Measurements from ENCODE around the gene SMS.

The SMS gene

DNA sequence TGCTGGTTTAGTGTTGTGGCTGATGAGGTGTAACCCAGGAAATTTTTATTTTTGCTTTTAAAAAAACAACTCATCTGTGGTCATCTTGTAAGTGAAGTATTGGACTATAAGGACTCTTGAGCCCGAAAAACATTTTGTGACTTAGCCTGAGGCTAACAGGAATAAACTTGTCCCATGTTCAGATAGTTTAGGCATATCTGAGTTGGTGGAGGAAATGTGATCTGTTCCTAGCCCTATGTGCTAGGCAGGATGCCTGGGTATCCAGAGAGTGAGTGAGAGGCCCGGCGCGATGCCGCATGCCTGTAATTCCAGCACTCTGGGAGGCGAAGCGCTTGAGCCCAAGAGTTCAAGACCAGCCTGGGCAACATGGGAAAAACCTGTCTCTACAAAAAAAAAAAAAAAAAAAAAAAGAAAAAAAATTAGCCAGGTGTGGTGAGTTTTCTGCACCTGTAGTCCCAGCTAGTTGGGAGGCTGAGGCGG lies 3.7 kb downstream of the SMS start:
- no peak overlapping the region for H3K27ac ChIP-seq (ENCODE audit: low read length)
- TF ChIP-seq EZH2phosphoT487 (IDR thresholded peaks at IDR 0.05; ENCODE audit: low read depth) (no peak), CTCF (IDR thresholded peaks at IDR 0.05; ENCODE audit: low read depth, low read length) (no peak)
- peaks cover 12% of the 10 kb centered on the region for H3K36me3 ChIP-seq (replicated peaks; ENCODE audit: low read depth, low read length)
- H2AFZ ChIP-seq (ENCODE audit: low read depth, low read length) = no peak overlapping the region
- no peak overlapping the region for H3K4me2 ChIP-seq (ENCODE audit: low read length)
- H3K4me1 ChIP-seq (ENCODE audit: low read length) = peaks cover 12% of the 10 kb centered on the region
- H3K79me2 ChIP-seq (ENCODE audit: low read length) = peaks cover 75% of the 10 kb centered on the region
- peaks cover 49% of the 10 kb centered on the region for H4K20me1 ChIP-seq (ENCODE audit: insufficient read depth, low read length)
- H3K9me3 ChIP-seq (ENCODE audit: insufficient read depth, low read length) = no peaks in the 10 kb centered on the region
- no peak overlapping the region for H3K4me3 ChIP-seq (ENCODE audit: low read length)
- H3K27me3 ChIP-seq (ENCODE audit: low read depth, low read length) = no peaks in the 10 kb centered on the region
- H3K9ac ChIP-seq (ENCODE audit: low read length) = no peak overlapping the region

DNA sequence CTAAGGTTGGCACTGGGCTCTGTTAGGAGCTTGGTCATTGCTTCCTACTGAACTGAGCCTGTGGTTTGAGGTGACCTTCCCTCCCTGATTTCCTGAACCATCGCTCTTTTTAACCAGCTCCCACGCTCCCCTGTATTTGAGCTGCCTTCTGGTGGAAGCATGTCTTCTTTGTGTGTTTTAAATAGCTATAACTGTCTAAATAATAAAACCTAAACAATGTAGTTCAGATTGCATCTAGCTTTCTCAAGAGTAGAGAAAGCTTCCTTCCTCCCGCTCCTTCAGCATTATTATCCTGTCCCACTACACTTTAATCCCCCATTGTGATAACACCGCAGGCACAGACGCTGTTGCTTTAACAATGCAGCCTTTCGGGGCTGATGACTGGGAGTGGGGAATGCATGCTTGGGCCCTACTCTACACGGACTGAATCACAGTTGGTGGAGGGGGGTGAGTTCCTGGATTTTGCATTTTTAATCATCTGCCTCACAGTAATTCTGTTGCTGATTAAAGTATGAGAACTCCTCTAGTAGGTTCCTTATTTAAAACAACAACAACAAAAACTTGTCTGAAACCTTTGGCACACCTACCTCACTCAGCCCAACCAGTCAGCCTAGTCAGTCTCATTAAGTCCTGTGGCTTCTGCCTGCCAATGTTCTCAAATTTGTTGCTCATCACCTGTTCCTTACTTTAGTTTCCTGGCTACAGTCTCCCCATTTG lies 6.6 kb downstream of the SMS start:
- Histone ChIP-seq H3K79me2 (ENCODE audit: low read length) (peaks cover 96% of the 10 kb centered on the region), H3K4me1 (ENCODE audit: low read length) (peaks cover 5% of the 10 kb centered on the region), H3K9ac (ENCODE audit: low read length) (no peak overlapping the region), H3K4me3 (ENCODE audit: low read length) (no peak overlapping the region), H3K27ac (ENCODE audit: low read length) (no peak overlapping the region), H4K20me1 (ENCODE audit: insufficient read depth, low read length) (peaks cover 65% of the 10 kb centered on the region), H3K27me3 (ENCODE audit: low read depth, low read length) (no peaks in the 10 kb centered on the region), H2AFZ (ENCODE audit: low read depth, low read length) (no peak overlapping the region), H3K4me2 (ENCODE audit: low read length) (no peak overlapping the region), H3K36me3 (replicated peaks; ENCODE audit: low read depth, low read length) (peaks cover 14% of the 10 kb centered on the region), H3K9me3 (ENCODE audit: insufficient read depth, low read length) (no peaks in the 10 kb centered on the region)
- TF ChIP-seq CTCF (IDR thresholded peaks at IDR 0.05; ENCODE audit: low read depth, low read length) (no peak), EZH2phosphoT487 (IDR thresholded peaks at IDR 0.05; ENCODE audit: low read depth) (no peak)

GRCh38 chrX:21947671-21948070 lies 7.2 kb downstream of the SMS start:
- H3K27ac ChIP-seq (ENCODE audit: low read length) = no peak overlapping the region
- peaks cover 12% of the 10 kb centered on the region for H3K36me3 ChIP-seq (replicated peaks; ENCODE audit: low read depth, low read length)
- TF ChIP-seq EZH2phosphoT487 (IDR thresholded peaks at IDR 0.05; ENCODE audit: low read depth) (no peak), CTCF (IDR thresholded peaks at IDR 0.05; ENCODE audit: low read depth, low read length) (no peak)
- H3K9me3 ChIP-seq (ENCODE audit: insufficient read depth, low read length) = no peaks in the 10 kb centered on the region
- H4K20me1 ChIP-seq (ENCODE audit: insufficient read depth, low read length) = peaks cover 69% of the 10 kb centered on the region
- no peak overlapping the region for H3K4me3 ChIP-seq (ENCODE audit: low read length)
- no peak overlapping the region for H3K9ac ChIP-seq (ENCODE audit: low read length)
- no peak overlapping the region for H3K4me2 ChIP-seq (ENCODE audit: low read length)
- H2AFZ ChIP-seq (ENCODE audit: low read depth, low read length) = no peak overlapping the region
- H3K27me3 ChIP-seq (ENCODE audit: low read depth, low read length) = no peaks in the 10 kb centered on the region
- peaks cover 96% of the 10 kb centered on the region for H3K79me2 ChIP-seq (ENCODE audit: low read length)
- H3K4me1 ChIP-seq (ENCODE audit: low read length) = no peaks in the 10 kb centered on the region

DNA sequence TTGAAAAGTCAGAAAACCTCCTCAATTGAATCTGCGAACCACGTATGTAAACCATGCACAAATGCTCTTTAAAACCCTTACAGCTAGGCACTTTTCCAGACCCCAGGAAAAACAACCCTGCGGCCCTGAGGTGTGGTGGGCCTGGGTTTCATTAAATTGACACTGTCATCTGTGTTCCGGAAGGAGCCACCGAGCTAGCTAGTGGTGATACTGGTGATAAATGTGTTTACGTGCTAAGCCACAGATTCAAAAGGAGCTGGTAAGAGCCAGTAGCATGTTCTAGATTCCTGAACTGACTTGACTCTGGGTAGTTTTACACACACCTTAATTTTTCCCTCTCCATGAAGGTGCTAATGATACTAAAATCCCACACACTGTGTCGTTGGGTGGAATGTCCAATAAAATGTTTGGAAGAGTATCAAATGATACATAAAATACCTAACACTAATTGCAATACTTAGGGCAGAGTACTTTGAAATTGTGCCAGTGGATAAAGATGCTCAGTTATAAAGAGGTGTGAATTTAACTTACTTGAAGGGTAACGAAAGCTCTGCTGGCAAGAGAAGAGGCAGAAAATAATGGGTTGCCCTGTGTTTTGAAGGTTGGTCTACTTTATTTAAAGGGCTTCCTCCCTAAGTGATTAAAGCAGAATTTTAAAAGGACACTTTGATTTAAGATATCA lies 8.5 kb downstream of the SMS start:
- Histone ChIP-seq H3K36me3 (replicated peaks; ENCODE audit: low read depth, low read length) (peaks cover 8% of the 10 kb centered on the region), H3K9ac (ENCODE audit: low read length) (no peak overlapping the region), H3K27me3 (ENCODE audit: low read depth, low read length) (no peaks in the 10 kb centered on the region), H3K9me3 (ENCODE audit: insufficient read depth, low read length) (no peaks in the 10 kb centered on the region), H3K4me3 (ENCODE audit: low read length) (no peak overlapping the region), H3K79me2 (ENCODE audit: low read length) (peaks cover 96% of the 10 kb centered on the region), H3K27ac (ENCODE audit: low read length) (no peak overlapping the region), H2AFZ (ENCODE audit: low read depth, low read length) (no peak overlapping the region), H4K20me1 (ENCODE audit: insufficient read depth, low read length) (peaks cover 69% of the 10 kb centered on the region), H3K4me1 (ENCODE audit: low read length) (no peaks in the 10 kb centered on the region), H3K4me2 (ENCODE audit: low read length) (no peak overlapping the region)
- TF ChIP-seq CTCF (IDR thresholded peaks at IDR 0.05; ENCODE audit: low read depth, low read length) = no peak
- TF ChIP-seq EZH2phosphoT487 (IDR thresholded peaks at IDR 0.05; ENCODE audit: low read depth) = no peak

All from OCI-LY3 (cell line).